Fibroblast of lung (primary cell): ENCODE measurements around the gene AFAP1. TPM values are rescaled to one million over a fixed set of nuclear protein-coding genes. Genes with fewer than 3 reads are reported as not detected.

Source experiments
- DNase-seq, 2 donors: peaks; one replicate each; pipeline versions ENCODE4 v3.0.0 to v3.0.0-alpha.2; 2010; ENCODE audit warnings: low read depth in 2 of 2
- H2AFZ ChIP-seq: 2 replicates; pipeline ENCODE4 v1.5.1; 2012; ENCODE audit warnings: low read length, control low read depth, inconsistent platforms
- H3K27ac ChIP-seq: 2 replicates; pipeline ENCODE4 v1.5.1; 2011; ENCODE audit warnings: low read length, control low read depth; ENCODE audit not compliant: insufficient read depth
- H3K27me3 ChIP-seq: 2 replicates; pipeline ENCODE4 v1.5.1; 2011; ENCODE audit warnings: mild to moderate bottlenecking, low read length; ENCODE audit not compliant: control insufficient read depth, insufficient read depth
- H3K36me3 ChIP-seq: 2 replicates; pipeline ENCODE4 v1.5.1; 2011; ENCODE audit warnings: low read length; ENCODE audit not compliant: control insufficient read depth, insufficient read depth
- H3K4me1 ChIP-seq: 2 replicates; pipeline ENCODE4 v1.5.1; 2011; ENCODE audit warnings: low read length; ENCODE audit not compliant: control insufficient read depth, insufficient read depth; ENCODE audit errors: extremely low read depth
- H3K4me2 ChIP-seq: 2 replicates; pipeline ENCODE4 v1.5.1; 2011; ENCODE audit warnings: low read length, control low read depth; ENCODE audit not compliant: insufficient read depth; ENCODE audit errors: extremely low read depth
- H3K4me3 ChIP-seq, 4 experiments: fragments of 200-600 bp in 1 of 4; sonication (generic) in 1 of 4; replicated peaks in 1 of 4; 2 replicates each; pipeline ENCODE4 v1.5.1; 2011 to 2016; ENCODE audit warnings: low read length in 4 of 4, low read depth in 3 of 4, mild to moderate bottlenecking in 3 of 4, control low read depth in 2 of 4, inconsistent platforms in 1 of 4, mixed read lengths in 1 of 4; ENCODE audit not compliant: insufficient read depth in 1 of 4; ENCODE audit errors: control extremely low read depth in 1 of 4
- H3K79me2 ChIP-seq: 2 replicates; pipeline ENCODE4 v1.5.1; 2012; ENCODE audit warnings: mild to moderate bottlenecking, low read length, inconsistent platforms; ENCODE audit not compliant: control insufficient read depth, insufficient read depth
- H3K9ac ChIP-seq: 2 replicates; pipeline ENCODE4 v1.5.1; 2011; ENCODE audit warnings: mild to moderate bottlenecking, low read length, control low read depth; ENCODE audit not compliant: insufficient read depth
- H3K9me3 ChIP-seq: 2 replicates; pipeline ENCODE4 v1.5.1; 2012; ENCODE audit warnings: low read depth, low read length; ENCODE audit not compliant: control insufficient read depth, insufficient read depth
- H4K20me1 ChIP-seq: 2 replicates; pipeline ENCODE4 v1.5.1; 2011; ENCODE audit warnings: low read length; ENCODE audit not compliant: control insufficient read depth, insufficient read depth; ENCODE audit errors: extremely low read depth
- CTCF ChIP-seq, 2 donors: IDR thresholded peaks in 1 of 2; conservative IDR thresholded peaks in 1 of 2; 1 replicate in 1 of 2; 2 replicates in 1 of 2; pipeline ENCODE4 v1.5.1; 2011 to 2012; ENCODE audit warnings: low read length in 2 of 2, control low read depth in 1 of 2, inconsistent platforms in 1 of 2, low read depth in 1 of 2, mild to moderate bottlenecking in 1 of 2
- EZH2 ChIP-seq: IDR thresholded peaks from 2 replicates; pipeline ENCODE4 v1.5.1; 2012; ENCODE audit warnings: low read length, control low read depth, mild to moderate bottlenecking; ENCODE audit errors: missing control alignments
- polyA plus RNA-seq, 2 donors: library from polyadenylated mRNA; depleted of rRNA in 1 of 2; stranded (reverse) in 1 of 2; unstranded in 1 of 2; fragments of >200 nt; gene quantifications; 2 replicates each; pipeline ENCODE4 v1.2.1, GENCODE V29; 2011 to 2012; ENCODE audit warnings: missing spikeins in 1 of 2
- total RNA-seq: library from RNA; depleted of rRNA; stranded (reverse); fragments of >200 nt; gene quantifications from 2 replicates; pipeline ENCODE4 v1.2.1, GENCODE V29; 2014

Gene AFAP1
- total and polyA plus RNA-seq, 2 donors (not counting 1 experiment from before 2014, with no cell fraction given): 21.8 to 30.1 TPM

GRCh38 chr4:7872264-7872771 is 67.3 kb downstream of the AFAP1 start:
- H3K9ac ChIP-seq: no peak overlapping the region

GRCh38 chr4:7871356-7871755 is 68.3 kb downstream of the AFAP1 start:
- Histone ChIP-seq H3K27ac (peak overlapping the region; percentile 23), H3K36me3 (peaks cover 11% of the 10 kb centered on the region), H3K4me2 (peak overlapping the region; percentile 67), H4K20me1 (no peaks in the 10 kb centered on the region), H3K79me2 (peaks cover 21% of the 10 kb centered on the region), H2AFZ (no peak overlapping the region), H3K4me1 (peaks cover 6% of the 10 kb centered on the region), H3K9me3 (no peaks in the 10 kb centered on the region), H3K9ac (no peak overlapping the region), H3K27me3 (no peaks in the 10 kb centered on the region), H3K4me3 (no peak overlapping the region)
- no peak for DNase-seq
- TF ChIP-seq CTCF (conservative IDR thresholded peaks at IDR 0.05 in 1 of 2, IDR thresholded peaks at IDR 0.05 in 1 of 2; ENCODE audit: low read depth in 1 of 2, low read length in 2 of 2) (no peak), EZH2 (no peak)

More at GRCh38 chr4:7872264-7872771, 67.3 kb downstream of the AFAP1 start:
- Histone ChIP-seq H3K4me2 (peak overlapping the region; percentile 67), H3K9me3 (no peaks in the 10 kb centered on the region), H3K4me3 (no peak overlapping the region), H3K27ac (peak overlapping the region; percentile 23), H3K79me2 (peaks cover 29% of the 10 kb centered on the region), H3K4me1 (peaks cover 7% of the 10 kb centered on the region), H3K27me3 (no peaks in the 10 kb centered on the region), H4K20me1 (no peaks in the 10 kb centered on the region), H2AFZ (no peak overlapping the region), H3K36me3 (peaks cover 10% of the 10 kb centered on the region)
- peak; percentile 96 to 97 for DNase-seq
- no peak for TF ChIP-seq EZH2
- no peak for TF ChIP-seq CTCF (conservative IDR thresholded peaks at IDR 0.05 in 1 of 2, IDR thresholded peaks at IDR 0.05 in 1 of 2; ENCODE audit: low read depth in 1 of 2, low read length in 2 of 2)

- H3K4me2 ChIP-seq: no peak overlapping the region
Measured at GRCh38 chr4:7868892-7869471, 70.7 kb downstream of the AFAP1 start.

More at GRCh38 chr4:7868892-7869471, 70.7 kb downstream of the AFAP1 start:
- Histone ChIP-seq H3K27ac (no peak overlapping the region), H2AFZ (no peak overlapping the region), H3K27me3 (no peaks in the 10 kb centered on the region), H3K4me3 (no peak overlapping the region), H4K20me1 (no peaks in the 10 kb centered on the region), H3K36me3 (peaks cover 11% of the 10 kb centered on the region), H3K4me1 (peaks cover 5% of the 10 kb centered on the region), H3K79me2 (peaks cover 15% of the 10 kb centered on the region), H3K9ac (no peak overlapping the region), H3K9me3 (no peaks in the 10 kb centered on the region)
- TF ChIP-seq CTCF (conservative IDR thresholded peaks at IDR 0.05 in 1 of 2, IDR thresholded peaks at IDR 0.05 in 1 of 2; ENCODE audit: low read depth in 1 of 2, low read length in 2 of 2): no peak
- TF ChIP-seq EZH2: no peak
- no peak for DNase-seq
